Calu3 (cell line): ENCODE data around the gene NKTR. TPM values are rescaled to one million over a fixed set of nuclear protein-coding genes. Genes with fewer than 3 reads are reported as not detected.

Experiments
- BruUV-seq: library from RNA; stranded (reverse); fragments of 400-500 nt; replicated peaks from 2 replicates; lab custom pipeline; 2021; lab: Mats Ljungman, UMichigan
- CTCF ChIA-PET: fragments of 300-600 bp; sonication (Branson Sonifier 250); formaldehyde crosslinking; loops from one replicate; lab custom pipeline; 2022; ENCODE audit warnings: antibody characterized with exemption; lab: Charles Lee
- DNase-seq: peaks from one replicate; pipeline ENCODE4 v3.0.0; 2022
- H3K27ac Mint-ChIP-seq: one replicate; pipeline ENCODE4 v1.8.0; 2022; ENCODE audit warnings: mixed read lengths; ENCODE audit not compliant: unreplicated experiment
- H3K27me3 Mint-ChIP-seq: one replicate; pipeline ENCODE4 v1.8.0; 2022; ENCODE audit warnings: mixed read lengths; ENCODE audit not compliant: unreplicated experiment
- H3K36me3 Mint-ChIP-seq: one replicate; pipeline ENCODE4 v1.8.0; 2022; ENCODE audit warnings: mild to moderate bottlenecking, moderate library complexity, mixed read lengths; ENCODE audit not compliant: insufficient read depth, unreplicated experiment
- H3K4me1 Mint-ChIP-seq: one replicate; pipeline ENCODE4 v1.8.0; 2022; ENCODE audit warnings: mild to moderate bottlenecking, low read depth, mixed read lengths; ENCODE audit not compliant: unreplicated experiment
- H3K4me3 Mint-ChIP-seq: one replicate; pipeline ENCODE4 v1.8.0; 2022; ENCODE audit warnings: mild to moderate bottlenecking, low read depth, moderate library complexity, mixed read lengths; ENCODE audit not compliant: unreplicated experiment
- H3K9me3 Mint-ChIP-seq: one replicate; pipeline ENCODE4 v1.8.0; 2022; ENCODE audit warnings: low read depth, mixed read lengths; ENCODE audit not compliant: unreplicated experiment
- CTCF ChIP-seq: fragments of 200-600 bp; IDR thresholded peaks from one replicate; pipeline ENCODE4 v1.8.0; 2022; ENCODE audit warnings: antibody characterized with exemption; ENCODE audit not compliant: unreplicated experiment
- intact Hi-C: fragments of 100-400 bp; cut with micrococcal nuclease; formaldehyde crosslinking; loops from one replicate; pipeline ENCODE4 v1.10.0; 2022; ENCODE audit not compliant: unreplicated experiment
- total RNA-seq: library from RNA; stranded (reverse); gene quantifications from 2 replicates; pipeline ENCODE4 v1.2.3, GENCODE V29; 2022

The NKTR gene
- total RNA-seq, 1 experiment from 2014 or later: 70.0 TPM

- intact Hi-C loops: no loop called here
- TF ChIP-seq CTCF: no peak
- DNase-seq: no peak
- Mint-ChIP-seq H3K27ac (no peak overlapping the region), H3K9me3 (no peaks in the 10 kb centered on the region), H3K4me1 (no peaks in the 10 kb centered on the region), H3K4me3 (no peak overlapping the region), H3K27me3 (peaks cover 38% of the 10 kb centered on the region), H3K36me3 (no peaks in the 10 kb centered on the region)
- BruUV-seq: no TSS peak
- CTCF ChIA-PET: interaction anchor here (0.6 kb wide), 1 partner anchor 189 kb away, joined by 4 read pairs; no protein-coding TSS in a partner anchor
These were observed 66.6 kb downstream of the NKTR start for GRCh38 chr3:42667096-42667522.

- Mint-ChIP-seq H3K4me3 (no peak overlapping the region), H3K36me3 (no peaks in the 10 kb centered on the region), H3K27me3 (peaks cover 45% of the 10 kb centered on the region), H3K9me3 (no peaks in the 10 kb centered on the region), H3K4me1 (no peaks in the 10 kb centered on the region), H3K27ac (no peak overlapping the region)
- no TSS peak for BruUV-seq
- no peak for DNase-seq
- intact Hi-C loops: no loop called here
- CTCF ChIA-PET: interaction anchor here (0.6 kb wide), 1 partner anchor 189 kb away, joined by 4 read pairs; no protein-coding TSS in a partner anchor
- no peak for TF ChIP-seq CTCF
These were observed 67.3 kb downstream of the NKTR start for GRCh38 chr3:42667523-42668412.

GRCh38 chr3:42668413-42668760, 67.9 kb downstream of the NKTR start:
- Mint-ChIP-seq H3K27me3 (peaks cover 51% of the 10 kb centered on the region), H3K4me1 (no peaks in the 10 kb centered on the region), H3K27ac (no peak overlapping the region), H3K9me3 (no peaks in the 10 kb centered on the region), H3K36me3 (no peaks in the 10 kb centered on the region), H3K4me3 (no peak overlapping the region)
- no TSS peak for BruUV-seq
- CTCF ChIA-PET: no interaction called here
- intact Hi-C loops: no loop called here
- DNase-seq: no peak
- TF ChIP-seq CTCF: no peak

DNA sequence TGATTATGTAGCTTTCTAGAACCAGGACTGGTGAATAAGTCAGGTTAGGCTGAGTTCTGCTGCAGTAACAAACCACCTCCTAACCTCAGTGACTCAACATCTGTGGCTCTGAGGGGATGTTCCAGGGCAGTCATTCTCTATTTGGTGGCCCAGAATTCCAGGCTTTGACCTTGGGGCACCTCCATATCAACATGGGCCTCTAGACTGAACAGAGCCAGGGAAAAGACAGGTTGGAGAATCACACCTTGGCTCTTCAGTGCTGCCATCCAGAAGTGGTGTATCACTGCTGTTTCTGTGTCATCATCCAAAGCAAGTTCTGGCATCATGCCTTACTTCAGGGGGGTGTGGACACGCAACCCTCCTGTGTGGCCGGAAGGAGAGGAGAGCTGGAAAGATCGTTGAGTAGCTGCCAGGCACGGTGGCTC, 68.3 kb downstream of the NKTR start:
- Mint-ChIP-seq H3K4me1 (no peaks in the 10 kb centered on the region), H3K27ac (no peak overlapping the region), H3K36me3 (no peaks in the 10 kb centered on the region), H3K9me3 (no peaks in the 10 kb centered on the region), H3K27me3 (peaks cover 55% of the 10 kb centered on the region), H3K4me3 (no peak overlapping the region)
- TF ChIP-seq CTCF: no peak
- CTCF ChIA-PET: no interaction called here
- BruUV-seq: no TSS peak
- DNase-seq: no peak
- intact Hi-C loops: no loop called here
